ENCODE measurements around the gene RFX1.
A peak's percentile ranks its signal among the peaks of the same experiment; 100 is the strongest.
"Not testable (repeated sequence)": the region's sequence is repeated elsewhere in the genome, so short reads cannot be mapped to it uniquely, and the experiment has no call there.

The RFX1 gene

DNA sequence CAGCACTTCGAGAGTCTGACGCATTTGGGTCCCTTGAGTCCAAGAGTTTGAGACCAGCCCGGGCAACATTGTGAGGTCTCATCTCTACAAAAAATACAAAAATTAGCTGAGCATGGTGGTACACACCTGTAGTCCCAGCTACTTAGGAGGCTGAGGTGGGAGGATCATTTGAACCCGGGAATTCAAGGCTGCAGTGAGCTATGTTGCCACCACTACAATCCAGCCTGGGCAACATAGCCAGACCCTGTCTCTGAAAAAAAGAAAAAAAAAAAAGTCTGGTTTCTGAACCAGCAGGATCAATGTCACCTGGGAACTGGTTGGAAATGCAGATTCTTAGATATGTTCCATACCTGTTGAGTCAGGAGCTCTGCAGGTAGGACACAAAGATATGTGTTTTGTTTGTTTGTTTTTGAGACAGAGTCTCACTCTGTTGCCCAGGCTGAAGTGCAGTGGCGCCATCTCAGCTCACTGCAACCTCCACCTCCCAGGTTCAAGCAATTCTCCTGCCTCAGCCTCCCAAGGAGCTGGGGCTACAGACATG, 20.6 kb upstream of the RFX1 start:
- not testable (repeated sequence) for DNase-seq

DNA sequence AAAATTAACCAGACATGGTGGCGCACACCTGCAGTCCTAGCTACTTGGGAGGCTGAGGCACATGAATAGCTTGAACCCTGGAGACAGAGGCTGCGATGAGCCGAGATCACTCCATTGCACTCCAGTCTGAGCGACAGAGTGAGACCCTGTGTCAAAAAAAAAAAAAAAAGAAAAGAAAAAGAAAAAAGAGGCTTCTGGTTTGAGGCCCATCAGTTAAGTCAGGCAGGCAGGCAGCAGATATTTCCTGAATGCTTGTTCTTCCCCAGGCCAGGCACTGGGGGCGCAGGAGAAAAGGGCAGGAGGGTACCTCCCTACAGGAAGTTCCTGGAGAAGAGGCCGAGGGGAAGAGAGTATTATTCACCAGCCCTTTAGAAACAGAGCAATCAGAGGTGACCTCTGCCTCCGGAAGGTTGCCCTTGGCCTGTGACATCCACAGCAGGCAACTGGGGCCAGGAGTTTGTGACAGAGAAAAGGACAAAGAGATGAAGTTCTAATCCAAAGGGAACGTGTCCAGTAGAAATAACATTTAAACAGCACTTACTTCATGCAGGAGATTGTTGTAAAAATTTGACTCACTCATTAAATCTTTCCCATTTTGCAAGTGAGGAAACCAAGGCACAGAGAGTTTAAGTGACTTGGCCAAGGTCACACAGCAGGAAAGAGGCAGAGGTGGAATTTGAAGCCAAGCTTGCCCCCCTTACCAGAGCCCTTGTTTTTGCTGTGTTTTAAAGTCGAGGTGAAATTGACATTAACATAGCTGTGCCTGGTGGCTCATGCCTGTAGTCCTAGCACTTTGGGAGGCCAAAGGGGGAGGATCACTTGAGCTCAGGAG, 17.5 kb upstream of the RFX1 start:
- DNase-seq: peak; percentile 48

DNA sequence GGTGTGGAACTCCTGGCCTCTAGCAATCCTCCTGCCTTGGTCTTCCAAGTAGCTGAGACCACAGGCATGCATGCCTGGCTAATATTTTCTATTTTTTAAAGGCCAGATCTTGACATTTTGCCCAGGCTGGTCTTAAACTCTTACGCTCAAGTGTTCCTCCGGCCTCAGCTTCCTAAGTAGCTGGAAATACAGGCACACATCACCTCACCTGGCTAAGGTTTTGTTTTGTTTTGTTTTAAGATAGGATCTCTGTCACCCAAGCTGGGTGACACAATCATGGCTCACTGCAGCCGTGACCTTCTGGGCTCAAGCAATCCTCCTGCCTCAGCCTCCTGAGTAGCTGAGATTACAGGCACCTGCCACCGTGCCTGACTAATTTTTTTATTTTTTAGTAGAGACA, 16.3 kb upstream of the RFX1 start:
- no peak for DNase-seq

DNA sequence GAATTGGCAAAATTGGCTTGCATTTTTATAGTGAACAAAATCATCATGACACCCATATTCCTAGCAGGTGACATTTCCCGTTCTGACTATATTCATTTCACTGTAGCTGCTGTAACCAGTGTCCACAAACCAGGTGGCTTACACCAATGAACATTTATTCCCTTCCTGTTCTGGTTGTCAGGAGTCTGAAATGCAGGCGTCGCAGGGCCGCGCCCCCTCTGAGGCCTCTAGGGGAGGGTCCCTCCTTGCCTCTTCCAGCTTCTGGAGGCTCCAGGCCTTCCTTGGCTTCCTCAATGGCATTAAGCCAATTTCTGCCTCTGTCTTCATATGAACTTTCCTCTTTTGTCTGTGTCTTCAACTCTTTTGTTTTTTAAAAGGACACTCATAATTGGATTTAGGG, 15.4 kb upstream of the RFX1 start:
- no peak for DNase-seq

DNA sequence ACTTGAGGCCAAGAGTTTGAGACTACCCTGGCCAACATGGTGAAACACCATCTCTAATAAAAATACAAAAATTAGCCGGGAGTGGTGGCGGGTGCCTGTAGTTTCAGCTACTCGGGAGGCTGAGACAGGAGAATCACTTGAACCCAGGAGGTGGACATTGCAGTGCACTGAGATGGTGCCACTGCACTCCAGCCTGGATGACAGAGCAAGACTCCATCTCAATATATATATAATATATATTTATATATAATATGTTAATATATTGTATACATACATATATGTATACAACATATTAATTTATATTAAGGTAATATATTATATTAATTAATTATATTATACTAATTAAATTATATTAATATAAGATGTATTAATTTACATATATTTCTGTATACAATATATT, 13.6 kb upstream of the RFX1 start:
- DNase-seq: not testable (repeated sequence)

DNA sequence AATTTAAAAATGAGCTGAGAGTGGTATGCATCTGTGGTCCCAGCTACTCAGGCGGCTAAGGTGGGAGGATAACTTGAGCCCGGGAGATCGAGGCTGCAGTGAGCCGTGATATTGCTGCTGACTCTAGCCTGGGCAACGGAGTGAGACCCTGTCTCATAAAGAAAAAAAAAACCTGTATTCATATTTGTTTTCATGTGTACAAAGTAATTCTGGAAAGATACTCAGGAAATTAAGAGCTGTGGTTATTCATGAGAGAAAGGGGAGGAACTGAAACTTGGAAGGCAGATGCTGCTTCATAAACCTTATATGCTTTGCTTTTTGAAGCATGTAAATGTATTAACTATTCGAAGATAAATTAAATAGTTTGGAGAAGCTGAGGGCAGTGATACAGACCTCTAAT, 13.0 kb upstream of the RFX1 start:
- DNase-seq: no peak

DNA sequence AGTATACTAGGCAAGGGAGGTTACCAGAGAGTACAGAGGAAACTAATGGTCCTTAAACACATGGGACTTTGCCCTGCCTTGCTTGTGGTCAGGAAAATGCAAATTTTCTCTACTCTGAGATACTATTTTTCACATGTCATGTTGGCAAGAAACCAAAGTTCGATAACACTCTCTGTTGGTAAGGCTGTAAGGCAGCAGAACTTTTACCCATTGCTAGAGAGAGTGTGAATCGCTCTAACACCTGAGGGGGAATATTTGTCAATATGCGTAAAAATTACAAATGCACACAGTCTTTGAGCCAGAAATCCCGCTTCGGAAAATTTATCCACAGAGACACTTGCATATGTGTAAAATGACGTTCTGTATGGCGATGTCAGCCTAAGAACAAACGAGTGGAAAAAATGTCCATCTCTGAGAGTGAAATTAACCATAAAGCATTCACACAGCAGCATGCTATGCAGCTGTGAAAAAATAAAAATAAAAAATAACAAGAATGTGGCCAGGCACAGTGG, 9.5 kb upstream of the RFX1 start:
- DNase-seq: no peak

DNA sequence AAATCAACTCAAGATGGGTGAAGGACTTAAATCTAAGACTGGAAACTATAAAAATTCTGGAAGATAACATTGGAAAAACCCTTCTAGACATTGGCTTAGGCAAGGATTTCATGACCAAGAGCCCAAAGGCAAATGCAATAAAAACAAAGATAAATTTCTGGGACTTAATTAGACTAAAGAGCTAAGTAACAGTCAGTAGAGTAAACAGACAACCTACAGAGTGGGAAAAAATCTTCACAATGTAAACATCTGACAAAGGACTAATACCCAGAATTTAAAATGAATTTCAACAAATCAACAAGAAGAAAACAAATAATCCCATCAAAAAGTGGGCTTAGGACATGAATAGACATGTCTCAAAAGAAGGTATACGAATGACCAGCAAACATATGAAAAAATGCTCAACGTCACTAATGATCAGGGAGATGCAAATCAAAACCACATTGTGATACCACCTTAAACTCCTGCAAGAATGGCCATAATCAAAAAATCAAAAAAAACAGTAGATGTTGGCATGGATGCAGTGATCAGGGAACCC, 6.3 kb upstream of the RFX1 start:
- DNase-seq: no peak

DNA sequence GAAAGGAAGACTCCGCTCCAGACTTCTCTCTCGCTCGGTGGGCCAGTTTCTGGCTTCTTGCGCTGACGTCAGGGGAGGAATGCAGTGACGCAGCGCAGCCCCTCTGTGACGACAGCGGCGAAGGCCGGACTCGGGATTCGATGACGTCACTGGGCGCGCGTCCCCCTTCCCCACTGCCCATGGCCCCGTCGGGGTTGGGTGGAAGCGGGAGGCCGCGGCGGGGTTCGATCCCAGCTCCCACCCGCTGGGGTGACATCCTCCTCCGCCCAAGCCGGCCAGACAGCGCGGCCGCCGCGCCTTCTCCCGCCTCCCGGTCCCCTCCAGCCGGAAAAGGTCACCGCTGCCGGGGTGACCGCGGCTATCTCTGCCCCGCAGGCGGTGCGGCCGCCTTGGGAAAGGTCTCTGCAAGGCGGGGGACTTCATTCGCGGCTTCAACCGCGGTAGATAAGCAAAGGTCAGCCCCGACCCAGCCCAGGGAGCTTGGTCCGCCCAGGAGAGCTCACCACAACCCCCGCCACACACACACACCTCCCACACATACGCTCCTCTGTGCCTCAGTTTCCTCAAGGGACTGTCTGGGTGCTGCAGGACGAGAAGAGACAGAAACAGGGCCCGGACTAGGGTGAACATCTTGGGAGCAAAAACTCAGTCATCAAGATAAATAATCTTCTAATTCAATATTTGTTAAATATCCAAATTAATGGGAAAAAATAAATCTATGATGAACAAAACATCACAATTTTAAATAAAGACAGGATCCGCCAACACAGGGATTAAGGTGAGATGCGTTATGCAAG, 844 bp upstream of the RFX1 start:
- no peak for DNase-seq

DNA sequence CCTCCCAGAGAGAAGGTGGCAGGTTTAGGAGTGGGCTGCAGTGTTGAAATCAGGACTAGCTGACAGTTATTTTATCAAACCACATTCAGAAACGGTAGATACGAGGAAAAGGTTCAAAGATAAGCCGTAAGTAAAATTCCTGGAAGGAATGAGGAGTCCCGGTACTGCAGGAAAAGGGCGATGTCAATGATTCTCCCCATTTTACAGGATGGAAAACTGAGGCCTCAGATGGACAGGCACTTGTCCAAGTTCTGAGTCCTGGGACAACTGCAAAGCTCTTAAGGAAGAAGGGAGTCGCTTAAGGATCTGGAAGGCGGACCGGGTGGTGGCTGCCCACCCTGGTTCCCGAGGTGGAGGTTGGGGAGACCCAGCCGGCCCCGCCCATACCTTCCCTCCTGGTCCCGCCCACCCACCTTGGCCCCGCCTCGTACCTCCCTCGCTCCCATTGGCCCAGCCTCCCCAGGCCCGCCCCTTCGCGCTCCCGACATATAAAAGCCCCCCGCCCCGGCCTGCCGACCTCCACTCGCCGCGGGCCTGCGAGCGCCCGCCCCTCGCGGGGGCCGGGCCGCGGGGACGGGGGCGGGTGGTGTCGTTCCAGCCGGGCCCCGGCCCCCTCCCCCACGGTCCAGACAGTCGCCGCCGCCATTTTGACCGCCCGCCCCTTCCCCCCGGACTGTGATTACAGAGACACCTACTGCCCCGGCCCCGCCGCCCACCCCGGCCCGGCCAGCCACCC, 603 bp downstream of the RFX1 start:
- DNase-seq: peak; percentile 93

DNA sequence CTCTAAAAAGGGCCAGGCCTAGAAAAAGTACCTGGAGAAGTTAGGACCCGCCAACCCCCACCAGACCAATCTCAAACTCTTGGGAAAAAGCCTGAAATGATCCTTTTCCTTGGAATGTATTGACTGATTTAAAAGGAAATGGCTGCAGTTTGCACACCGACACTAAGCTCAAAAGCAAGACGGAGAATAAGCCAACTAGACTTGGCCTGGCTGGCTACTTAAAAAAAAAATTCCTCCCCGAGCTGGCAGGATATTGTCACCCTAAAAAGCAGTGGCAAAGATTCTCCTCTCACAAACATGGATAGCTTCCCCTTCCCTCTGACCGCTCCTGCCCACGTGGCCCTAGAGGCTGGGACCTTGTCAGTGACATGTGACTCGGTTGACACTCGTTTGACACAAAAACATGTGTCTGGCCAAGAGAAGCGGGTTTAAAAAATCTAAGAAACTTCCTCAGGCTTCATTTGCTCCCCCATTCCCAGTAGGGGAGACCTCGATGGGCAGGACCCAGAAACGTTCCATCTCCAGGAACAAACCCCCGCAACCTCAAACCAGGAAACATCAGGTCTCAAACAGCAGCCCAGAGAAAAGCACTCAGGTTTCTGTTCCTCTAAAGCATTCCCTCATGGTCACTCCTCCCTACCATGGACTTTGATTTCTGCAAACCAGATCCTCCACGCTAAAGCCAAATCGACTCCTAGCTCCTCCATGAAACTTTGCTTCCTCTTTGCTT, 1.3 kb downstream of the RFX1 start:
- DNase-seq: no peak

DNA sequence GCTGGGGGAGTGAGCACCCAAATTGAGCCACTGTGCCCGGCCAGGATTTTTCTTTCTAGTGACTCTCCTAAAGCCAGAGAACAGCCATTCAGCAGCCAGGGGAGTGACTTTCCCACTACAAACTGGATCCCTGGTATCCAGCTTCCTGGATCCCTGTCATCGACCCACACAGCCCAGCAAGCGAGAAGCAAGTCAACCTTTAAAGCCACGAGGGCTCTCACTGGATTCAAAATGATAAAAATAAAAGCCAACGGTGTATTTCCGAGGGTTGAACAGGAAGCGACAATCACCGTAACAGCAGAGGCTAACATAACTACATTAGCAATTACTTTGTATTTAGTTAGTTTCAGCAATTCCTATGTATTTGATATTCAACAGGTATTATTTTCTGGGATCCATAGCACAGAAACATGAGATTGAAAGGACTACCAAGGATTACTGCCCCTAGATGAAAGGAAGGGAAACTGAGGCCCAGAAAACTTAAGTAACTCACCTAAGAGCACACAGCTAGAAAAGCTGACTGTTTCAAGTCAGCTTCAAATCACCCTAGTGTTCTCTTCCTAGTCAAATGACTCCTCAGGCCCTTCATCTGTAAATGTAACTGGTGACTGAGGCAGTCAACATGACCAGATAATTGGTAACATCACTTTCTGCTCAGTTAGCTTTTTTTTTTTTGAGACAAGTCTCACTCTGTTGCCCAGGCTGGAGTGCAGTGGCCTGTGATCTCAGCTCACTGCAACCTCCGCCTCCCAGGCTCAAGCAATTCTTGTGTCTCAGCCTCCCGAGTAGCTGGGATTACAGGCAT, 2.7 kb downstream of the RFX1 start:
- DNase-seq: no peak

DNA sequence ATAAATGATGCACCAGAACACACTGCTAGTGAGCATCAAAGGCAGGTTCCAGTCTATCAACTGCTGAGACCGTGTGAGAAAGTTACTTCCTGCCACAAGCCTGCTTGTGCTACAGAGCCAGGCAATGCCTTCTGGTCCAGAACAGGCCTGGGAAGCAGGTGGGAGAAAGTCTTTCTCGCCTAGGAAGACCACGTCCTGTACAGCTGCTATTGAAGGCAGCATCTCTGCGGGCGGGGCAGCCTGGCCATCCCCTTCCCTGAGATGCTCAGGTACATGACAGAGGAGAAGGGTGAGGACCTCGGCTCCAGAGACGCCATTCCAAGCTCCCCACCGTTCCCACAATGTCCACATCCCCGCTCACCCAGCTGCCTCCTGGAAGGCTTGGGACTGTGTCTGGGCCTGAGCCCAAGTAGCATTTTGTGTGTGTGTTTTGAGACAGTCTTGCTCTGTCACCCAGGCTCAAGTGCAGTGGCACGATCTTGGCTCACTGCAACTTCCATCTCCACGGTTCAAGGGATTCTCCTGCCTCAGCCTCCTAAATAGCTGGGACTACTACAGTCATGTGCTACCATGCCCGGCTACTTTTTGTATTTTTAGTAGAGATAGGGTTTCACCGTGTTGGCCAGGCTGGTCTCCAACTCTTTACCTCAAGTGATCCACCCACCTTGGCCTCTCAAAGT, 3.4 kb downstream of the RFX1 start:
- DNase-seq: no peak

DNA sequence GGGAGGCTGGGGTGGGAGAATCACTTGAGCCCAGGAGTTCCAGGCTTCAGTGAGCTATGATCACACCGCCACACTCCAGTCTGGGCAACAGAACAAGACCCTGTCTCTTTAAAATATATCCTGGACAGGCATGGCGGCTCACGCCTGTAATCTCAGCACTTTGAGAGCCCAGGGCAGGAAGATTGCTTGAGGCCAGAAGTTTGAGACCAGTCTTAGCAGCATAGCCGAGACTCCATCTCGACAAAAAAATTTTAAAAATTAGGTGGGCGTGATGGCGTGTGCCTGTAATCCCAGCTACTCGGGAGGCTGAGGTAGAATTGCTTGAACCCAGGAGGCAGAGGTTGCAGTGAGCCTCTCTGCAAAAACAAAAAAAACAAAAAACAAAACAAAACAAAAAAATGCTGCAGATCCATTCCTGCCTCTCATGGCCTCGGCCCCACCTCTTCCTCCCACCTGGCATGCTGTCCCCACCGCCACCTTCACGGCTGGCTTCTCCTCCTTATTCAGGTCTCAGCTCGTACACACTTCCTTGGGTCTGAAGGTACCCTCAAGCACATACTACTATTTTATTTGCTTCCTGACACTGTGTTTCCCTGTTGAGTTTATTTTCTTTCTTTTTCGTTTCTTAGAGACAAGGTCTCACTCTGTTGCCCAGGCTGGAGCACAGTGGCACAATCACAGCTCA, 5.3 kb downstream of the RFX1 start:
- DNase-seq: no peak

DNA sequence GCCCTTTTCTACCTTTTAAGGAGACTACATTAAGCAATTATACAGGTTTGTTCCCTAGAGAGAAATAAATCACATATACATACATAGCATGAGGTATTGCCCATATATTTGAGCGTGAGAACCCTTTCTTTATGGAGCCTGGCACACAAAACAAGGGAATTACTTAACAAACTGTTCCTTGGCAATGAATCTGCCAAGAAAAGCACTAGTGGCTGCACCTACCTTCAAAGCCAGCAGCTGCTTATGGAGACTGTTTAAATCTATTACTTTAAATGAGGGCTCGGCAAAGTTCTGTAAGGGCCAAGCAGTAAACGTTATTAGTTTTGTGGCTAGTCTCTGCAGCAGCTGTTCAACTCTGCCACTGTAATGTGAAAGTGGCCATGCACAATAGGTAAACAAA, 7.0 kb downstream of the RFX1 start:
- DNase-seq: no peak

DNA sequence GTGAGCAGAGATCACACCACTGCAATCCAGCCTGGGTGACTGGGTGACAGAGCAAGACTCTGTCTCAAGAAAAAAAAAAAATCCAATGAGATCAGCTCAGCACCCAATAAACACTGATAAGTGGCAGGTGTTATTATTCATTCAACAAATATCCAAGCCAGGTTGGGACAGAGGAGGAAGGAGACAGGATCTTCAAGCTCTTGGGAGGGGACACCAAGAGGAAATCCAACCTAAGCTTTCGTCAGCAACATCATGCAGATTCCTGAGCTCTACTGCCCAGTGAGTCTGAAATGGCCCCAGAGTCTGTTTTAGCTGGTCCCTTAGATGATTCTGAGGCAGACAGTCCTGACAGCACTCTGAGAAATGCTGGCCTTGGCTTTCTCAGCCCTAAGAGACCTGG, 7.7 kb downstream of the RFX1 start:
- no peak for DNase-seq

DNA sequence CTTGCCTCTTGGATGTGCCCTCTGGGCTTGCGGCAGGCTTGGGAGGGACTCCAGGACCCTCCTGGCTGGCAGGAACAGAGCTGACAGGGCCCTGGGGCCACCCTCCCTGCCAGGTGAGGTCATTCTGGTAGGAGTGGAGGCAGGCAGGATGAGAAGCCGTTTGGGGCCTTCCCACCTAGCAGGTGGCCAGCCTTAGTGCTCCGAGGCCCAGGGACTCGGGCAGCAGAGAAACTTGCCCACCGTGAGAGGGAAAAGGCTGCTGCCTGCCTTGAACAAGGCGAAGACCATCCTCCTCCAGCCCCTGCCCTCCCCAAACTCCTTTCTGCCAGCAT, 8.5 kb downstream of the RFX1 start:
- DNase-seq: no peak

DNA sequence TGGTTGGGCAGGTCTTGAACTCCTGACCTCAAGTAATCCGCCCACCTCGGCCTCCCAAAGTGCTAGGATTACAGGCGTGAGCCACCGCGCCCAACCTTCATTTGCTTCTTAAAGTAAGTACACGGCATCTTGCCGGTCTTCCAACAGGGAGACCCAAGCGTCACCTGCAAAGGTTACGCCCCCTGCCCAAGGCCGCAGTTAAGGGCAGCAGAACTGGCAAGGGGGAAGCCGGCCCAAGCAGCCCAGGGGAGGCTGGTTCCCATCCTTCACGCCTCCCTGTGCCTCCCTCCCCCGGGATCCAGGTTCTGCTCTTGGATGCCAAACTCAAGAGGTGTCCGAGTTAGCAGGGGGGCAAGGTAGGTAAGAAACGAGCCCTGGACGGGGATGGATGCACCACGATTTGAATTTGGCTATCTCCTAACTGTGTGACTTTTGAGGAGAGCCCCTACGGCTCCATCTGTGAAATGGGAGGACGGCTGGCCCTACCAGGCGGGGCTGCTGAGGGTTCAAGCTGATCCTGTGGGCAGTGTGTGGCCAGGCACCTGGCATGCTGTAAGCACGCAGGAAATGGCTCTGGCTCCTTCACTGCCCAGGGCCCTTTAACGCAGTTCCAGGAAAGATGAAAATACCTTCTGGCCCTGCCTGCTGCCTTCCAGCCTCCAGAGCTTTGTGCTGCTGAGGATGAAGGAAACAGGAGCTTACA, 9.0 kb downstream of the RFX1 start:
- no peak for DNase-seq

All from activated CD4-positive, alpha-beta T cell treated with anti-CD3 and anti-CD28 coated beads for 48 hours (primary cell).